Osteoblast (primary cell): Measurements from ENCODE around the gene PCDHGB7. TPM values are rescaled to one million over a fixed set of nuclear protein-coding genes. Genes with fewer than 3 reads are reported as not detected.
"Not testable (repeated sequence)": the region's sequence is repeated elsewhere in the genome, so short reads cannot be mapped to it uniquely, and the experiment has no call there.

Experiments
- DNase-seq: peaks from one replicate; pipeline ENCODE4 v3.0.0; 2011; ENCODE audit warnings: low spot score, mixed read lengths; ENCODE audit not compliant: insufficient read length; ENCODE audit errors: missing footprints
- H2AFZ ChIP-seq: 2 replicates; pipeline ENCODE4 v1.6.0; 2011; ENCODE audit warnings: mild to moderate bottlenecking, low read length
- H3K27ac ChIP-seq: 2 replicates; pipeline ENCODE4 v1.5.1; 2011; ENCODE audit warnings: mild to moderate bottlenecking, low read depth, low read length, moderate library complexity
- H3K27me3 ChIP-seq: 2 replicates; pipeline ENCODE4 v1.6.0; 2012; ENCODE audit warnings: mild to moderate bottlenecking, control low read depth, inconsistent platforms, low read length, moderate library complexity; ENCODE audit not compliant: insufficient read depth
- H3K36me3 ChIP-seq: 2 replicates; pipeline ENCODE4 v1.5.1; 2011; ENCODE audit warnings: mild to moderate bottlenecking, low read length, control low read depth, moderate library complexity; ENCODE audit not compliant: insufficient read depth
- H3K4me1 ChIP-seq: 2 replicates; pipeline ENCODE4 v1.5.1; 2011; ENCODE audit warnings: mild to moderate bottlenecking, low read length, control low read depth, moderate library complexity; ENCODE audit not compliant: insufficient read depth
- H3K4me2 ChIP-seq: 2 replicates; pipeline ENCODE4 v1.6.0; 2011; ENCODE audit warnings: mild to moderate bottlenecking, low read length; ENCODE audit not compliant: insufficient read depth
- H3K4me3 ChIP-seq: fragments of 200-600 bp; sonication (generic); 3 replicates; pipeline ENCODE4 v1.5.1; 2012; ENCODE audit warnings: mild to moderate bottlenecking, low read length, inconsistent platforms; ENCODE audit not compliant: insufficient read depth
- H3K79me2 ChIP-seq: 2 replicates; pipeline ENCODE4 v1.6.0; 2012; ENCODE audit warnings: mild to moderate bottlenecking, low read length, control low read depth, inconsistent platforms; ENCODE audit not compliant: insufficient read depth
- H3K9me3 ChIP-seq: 2 replicates; pipeline ENCODE4 v1.5.1; 2011; ENCODE audit warnings: low read depth, low read length, control low read depth
- H4K20me1 ChIP-seq: 2 replicates; pipeline ENCODE4 v1.6.0; 2012; ENCODE audit warnings: mild to moderate bottlenecking, low read length, control low read depth; ENCODE audit not compliant: insufficient read depth
- CTCF ChIP-seq: IDR thresholded peaks from 2 replicates; pipeline ENCODE4 v1.5.1; 2011; ENCODE audit warnings: mild to moderate bottlenecking, low read depth, low read length, moderate library complexity; ENCODE audit errors: extremely low read depth
- total RNA-seq: library from RNA; depleted of rRNA; stranded (reverse); fragments of >200 nt; gene quantifications from 2 replicates; pipeline ENCODE4 v1.2.3, GENCODE V29; 2012

PCDHGB7 gene
- total RNA-seq, 1 donor, result 18.5 TPM

- Histone ChIP-seq H3K27me3 (peaks cover 16% of the 10 kb centered on the region), H3K4me1 (no peaks in the 10 kb centered on the region), H3K4me2 (peak within 1 kb of the TSS; percentile 21), H3K9me3 (peaks cover 8% of the 10 kb centered on the region), H3K27ac (no peak within 1 kb of the TSS), H4K20me1 (no peaks in the 10 kb centered on the region), H2AFZ (peak within 1 kb of the TSS; percentile 55), H3K79me2 (no peaks in the 10 kb centered on the region), H3K4me3 (peak within 1 kb of the TSS; percentile 68), H3K36me3 (no peaks in the 10 kb centered on the region)
- peak; percentile 84 for DNase-seq
- peak; percentile 61 for TF ChIP-seq CTCF
These were observed 43.7 kb upstream of the PCDHGB7 start, which contains the start of gene PCDHGA6 for GRCh38 chr5:141373673-141374317. Gene PCDHGA6, plus strand, starts transcription at chr5:141373891. Its CDS starts 193 bp downstream, at chr5:141374084.

GRCh38 chr5:141374627-141375026, 42.9 kb upstream of the PCDHGB7 start:
- no peaks in the 10 kb centered on the region for H3K36me3 ChIP-seq
- H3K4me2 ChIP-seq, result peak overlapping the region; percentile 21
- peak overlapping the region; percentile 68 for H3K4me3 ChIP-seq
- H3K27me3 ChIP-seq, result peaks cover 16% of the 10 kb centered on the region
- H3K27ac ChIP-seq, result no peak overlapping the region
- no peaks in the 10 kb centered on the region for H3K79me2 ChIP-seq
- DNase-seq, result no peak
- H3K9me3 ChIP-seq, result peaks cover 8% of the 10 kb centered on the region
- H4K20me1 ChIP-seq, result no peaks in the 10 kb centered on the region
- H2AFZ ChIP-seq, result no peak overlapping the region
- no peak for TF ChIP-seq CTCF
- H3K4me1 ChIP-seq, result no peaks in the 10 kb centered on the region

GRCh38 chr5:141375444-141376155, 41.9 kb upstream of the PCDHGB7 start:
- not testable (repeated sequence) for H3K4me1 ChIP-seq, H4K20me1 ChIP-seq, H3K4me3 ChIP-seq, H2AFZ ChIP-seq, H3K4me2 ChIP-seq, H3K9me3 ChIP-seq, H3K36me3 ChIP-seq, H3K79me2 ChIP-seq, H3K27ac ChIP-seq, DNase-seq
- H3K27me3 ChIP-seq, result peaks cover 15% of the 10 kb centered on the region

GRCh38 chr5:141382469-141383294, 34.8 kb upstream of the PCDHGB7 start, which contains the start of gene PCDHGA7:
Gene PCDHGA7, plus strand, starts transcription at chr5:141382742. Its CDS starts 158 bp downstream, at chr5:141382900.
- Histone ChIP-seq H3K4me2 (peak within 1 kb of the TSS; percentile 77), H3K27ac (no peak within 1 kb of the TSS), H3K36me3 (no peaks in the 10 kb centered on the region), H4K20me1 (no peaks in the 10 kb centered on the region), H3K9me3 (no peaks in the 10 kb centered on the region), H3K4me1 (no peaks in the 10 kb centered on the region), H2AFZ (peak within 1 kb of the TSS; percentile 58), H3K27me3 (no peaks in the 10 kb centered on the region), H3K4me3 (peak within 1 kb of the TSS; percentile 71), H3K79me2 (no peaks in the 10 kb centered on the region)
- peak; percentile 65 for TF ChIP-seq CTCF
- DNase-seq, result peak; percentile 93
